Heart left ventricle (tissue), 13 donors: Measurements from ENCODE around the gene DNM1.

ENCODE experiments used
- POLR2A ChIP-seq, 2 donors: fragments of 450-650 bp; IDR thresholded peaks; one replicate each; pipeline ENCODE4 v1.6.1; 2017; ENCODE audit warnings: antibody characterized with exemption in 2 of 2, mild to moderate bottlenecking in 2 of 2, moderate library complexity in 2 of 2
- TF ChIP-seq, protein P1 (sequence below), 12 donors: fragments of 200-600 bp; sonication (generic) in 4 of 12; IDR thresholded peaks; one replicate each; pipeline versions ENCODE4 v1.5.0 to v1.8.0; 2018 to 2022; ENCODE audit warnings: antibody characterized with exemption in 12 of 12, mild to moderate bottlenecking in 5 of 12
- donor health status: ischemic (EF 13 %, LVEDD 7.1; RV severe dilation, severe dysfunction).
- donor health status: DM: no; HTN: yes; CAD: no.
- donor health status: DM: no; HTN: no; CAD: no.
- donor health status: ischemic (EF 25% LVEDD 6.9; RV normal size, moderate dysfunction).
- donor health status: ischemic (EF 25% LVEDD 5.7; RV mildly dilated, moderate dysfunction).
- donor health status: ischemic (EF 35%, LVEDD 5.7; RV mildly dilated, moderate dysfunction).
- donor health status: nonischemic (EF 11% LVEDD 7.7; RV severe dilation, severe dysfunction).
- donor health status: DM: yes; HTN: yes; CAD: no.
- donor health status: PGD.
- donor health status: ischemic (EF 29% LVEDD 5.4; RV normal size, mild dysfunction).
- donor health status: nonischemic (EF 23%, LVEDD 6.1; RV moderate dilation, normal function).

- TF ChIP-seq, protein P1, sequence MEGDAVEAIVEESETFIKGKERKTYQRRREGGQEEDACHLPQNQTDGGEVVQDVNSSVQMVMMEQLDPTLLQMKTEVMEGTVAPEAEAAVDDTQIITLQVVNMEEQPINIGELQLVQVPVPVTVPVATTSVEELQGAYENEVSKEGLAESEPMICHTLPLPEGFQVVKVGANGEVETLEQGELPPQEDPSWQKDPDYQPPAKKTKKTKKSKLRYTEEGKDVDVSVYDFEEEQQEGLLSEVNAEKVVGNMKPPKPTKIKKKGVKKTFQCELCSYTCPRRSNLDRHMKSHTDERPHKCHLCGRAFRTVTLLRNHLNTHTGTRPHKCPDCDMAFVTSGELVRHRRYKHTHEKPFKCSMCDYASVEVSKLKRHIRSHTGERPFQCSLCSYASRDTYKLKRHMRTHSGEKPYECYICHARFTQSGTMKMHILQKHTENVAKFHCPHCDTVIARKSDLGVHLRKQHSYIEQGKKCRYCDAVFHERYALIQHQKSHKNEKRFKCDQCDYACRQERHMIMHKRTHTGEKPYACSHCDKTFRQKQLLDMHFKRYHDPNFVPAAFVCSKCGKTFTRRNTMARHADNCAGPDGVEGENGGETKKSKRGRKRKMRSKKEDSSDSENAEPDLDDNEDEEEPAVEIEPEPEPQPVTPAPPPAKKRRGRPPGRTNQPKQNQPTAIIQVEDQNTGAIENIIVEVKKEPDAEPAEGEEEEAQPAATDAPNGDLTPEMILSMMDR (IDR thresholded peaks at IDR 0.05) = no peak
- no peak for TF ChIP-seq POLR2A (IDR thresholded peaks at IDR 0.05)
These were observed 29.1 kb upstream of the DNM1 start for GRCh38 chr9:128174062-128174461.
